SH-SY5Y (cell line): Measurements from ENCODE around the gene BICDL1.

Experiments
- GATA2 ChIP-seq: IDR thresholded peaks from 2 replicates; pipeline ENCODE4 v1.6.1; 2011; ENCODE audit warnings: mild to moderate bottlenecking, low read depth, low read length
- GATA3 ChIP-seq: IDR thresholded peaks from 2 replicates; pipeline ENCODE4 v1.6.1; 2011; ENCODE audit warnings: low read depth, mild to moderate bottlenecking, low read length, moderate library complexity

GRCh38 chr12:120077260-120077659 is 88.2 kb downstream of the BICDL1 start:
- no peak for TF ChIP-seq GATA2
- TF ChIP-seq GATA3 = no peak
